ENCODE measurements around the gene SEMA4G.
A peak's percentile ranks its signal among the peaks of the same experiment; 100 is the strongest.
"Not testable (repeated sequence)": the region's sequence is repeated elsewhere in the genome, so short reads cannot be mapped to it uniquely, and the experiment has no call there.

The SEMA4G gene

DNA sequence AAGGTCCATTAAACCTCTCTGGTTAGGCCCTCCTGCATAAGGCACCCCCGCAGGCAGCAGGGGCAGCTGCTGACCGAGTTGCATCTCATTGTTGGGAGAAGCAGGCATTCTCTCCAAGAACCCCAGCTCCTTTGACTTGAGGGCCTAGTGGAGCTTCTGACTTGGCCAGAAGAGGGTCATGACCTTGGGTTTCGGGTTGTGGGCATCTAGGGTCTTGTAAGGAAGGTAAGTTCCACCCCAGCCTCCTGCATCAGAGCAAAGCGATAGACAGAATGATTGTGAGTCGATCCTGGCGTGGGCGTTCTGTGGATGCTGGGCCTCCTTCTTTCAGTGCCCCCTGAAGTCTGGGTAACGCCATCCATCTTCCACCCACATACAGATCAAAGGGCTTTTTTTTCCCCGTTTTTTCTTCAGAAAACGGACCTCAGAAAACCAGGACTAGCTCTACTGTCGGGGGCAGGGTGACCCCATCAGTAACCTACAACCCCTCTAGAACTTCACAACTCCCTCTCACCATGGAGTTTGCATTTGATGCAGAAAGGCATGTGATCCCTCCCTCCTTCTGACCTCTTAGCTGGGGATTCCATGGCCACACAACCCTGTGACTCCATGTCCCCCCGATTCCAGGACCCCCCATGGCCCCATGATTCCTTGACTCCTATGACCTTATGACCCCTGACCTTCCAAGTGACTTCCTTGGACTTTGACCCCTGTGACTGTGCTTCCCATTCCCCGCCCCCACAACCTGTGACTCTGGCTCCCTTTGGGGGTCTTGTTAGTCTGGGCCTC, 3.0 kb downstream of the SEMA4G start:
- no peak for DNase-seq

GRCh38 chr10:100972904-100973535, 3.7 kb downstream of the SEMA4G start:
- DNase-seq: no peak

GRCh38 chr10:100975397-100975796, 6.1 kb downstream of the SEMA4G start:
- not testable (repeated sequence) for DNase-seq

DNA sequence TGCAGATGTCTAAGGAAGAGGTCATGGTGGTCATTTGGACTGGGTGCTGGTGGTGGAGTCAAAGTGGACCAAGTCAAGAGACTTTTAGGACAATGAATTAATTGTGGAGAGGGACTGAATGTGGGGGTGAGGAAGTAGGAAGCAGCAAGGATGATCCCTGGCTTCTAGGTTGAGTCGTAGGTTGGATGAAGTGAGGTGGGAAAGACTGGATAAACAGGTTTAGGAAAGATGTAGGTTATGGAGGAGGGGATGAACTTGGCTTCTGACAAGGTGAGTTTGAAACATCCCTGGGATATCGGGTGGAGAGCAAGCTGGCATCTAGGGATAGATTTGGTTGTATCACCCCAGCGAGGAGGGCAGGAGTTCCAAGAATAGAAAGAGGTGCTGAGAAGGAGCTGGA, 7.6 kb downstream of the SEMA4G start:
- DNase-seq: no peak

GRCh38 chr10:100977436-100977835, 8.1 kb downstream of the SEMA4G start:
- no peak for DNase-seq

DNA sequence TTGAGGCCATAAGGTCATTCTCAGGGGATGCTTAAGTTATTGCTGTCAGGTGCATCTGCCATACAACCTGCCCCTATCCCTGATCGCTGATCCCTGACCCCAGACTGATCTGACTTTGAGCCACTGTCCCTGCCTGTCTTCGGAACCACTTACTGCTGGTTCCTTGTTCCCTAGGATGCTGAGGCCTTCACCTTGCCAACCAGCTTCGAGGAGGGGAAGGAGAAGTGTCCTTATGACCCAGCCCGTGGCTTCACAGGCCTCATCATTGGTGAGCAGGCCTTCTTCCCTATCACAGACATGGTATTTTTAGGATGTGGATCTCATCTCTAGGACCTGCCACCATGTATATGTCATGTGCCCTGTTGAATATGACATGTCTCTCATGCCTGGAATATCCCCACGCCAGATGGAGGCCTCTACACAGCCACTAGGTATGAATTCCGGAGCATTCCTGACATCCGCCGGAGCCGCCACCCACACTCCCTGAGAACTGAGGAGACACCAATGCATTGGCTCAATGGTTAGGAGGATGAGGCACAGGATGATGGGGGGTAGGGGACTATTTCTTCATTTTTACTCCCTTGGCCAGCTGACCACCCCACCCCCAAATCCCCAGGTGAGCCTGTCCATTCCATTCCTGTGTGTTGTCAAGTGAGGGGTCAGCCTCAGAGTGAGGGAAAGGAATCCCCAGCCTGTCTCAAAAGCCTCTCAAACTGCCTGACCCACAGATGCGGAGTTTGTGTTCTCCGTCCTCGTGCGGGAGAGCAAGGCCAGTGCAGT, 9.0 kb downstream of the SEMA4G start:
- DNase-seq: no peak

GRCh38 chr10:100978901-100979195, 9.5 kb downstream of the SEMA4G start:
- DNase-seq: no peak

- no peak for DNase-seq
Measured at GRCh38 chr10:100979791-100980272, 10.5 kb downstream of the SEMA4G start.

DNA sequence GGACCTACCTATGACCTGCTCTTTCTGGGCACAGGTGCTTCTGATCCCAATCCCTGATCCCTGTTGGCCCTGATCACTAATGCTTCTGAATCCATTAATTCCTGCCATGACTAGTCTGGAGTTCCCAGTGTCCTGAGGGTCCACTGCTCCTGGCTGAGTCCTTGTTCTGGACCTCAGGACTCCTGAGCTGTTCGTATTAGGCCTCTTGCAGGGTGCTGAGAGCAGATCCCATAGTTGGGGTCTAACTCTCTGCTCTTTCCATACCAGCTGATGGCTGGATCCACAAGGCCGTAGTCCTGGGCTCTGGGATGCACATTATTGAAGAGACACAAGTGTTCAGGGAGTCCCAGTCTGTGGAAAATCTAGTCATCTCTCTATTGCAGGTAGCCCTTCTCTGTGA, 11.0 kb downstream of the SEMA4G start:
- DNase-seq: no peak

DNA sequence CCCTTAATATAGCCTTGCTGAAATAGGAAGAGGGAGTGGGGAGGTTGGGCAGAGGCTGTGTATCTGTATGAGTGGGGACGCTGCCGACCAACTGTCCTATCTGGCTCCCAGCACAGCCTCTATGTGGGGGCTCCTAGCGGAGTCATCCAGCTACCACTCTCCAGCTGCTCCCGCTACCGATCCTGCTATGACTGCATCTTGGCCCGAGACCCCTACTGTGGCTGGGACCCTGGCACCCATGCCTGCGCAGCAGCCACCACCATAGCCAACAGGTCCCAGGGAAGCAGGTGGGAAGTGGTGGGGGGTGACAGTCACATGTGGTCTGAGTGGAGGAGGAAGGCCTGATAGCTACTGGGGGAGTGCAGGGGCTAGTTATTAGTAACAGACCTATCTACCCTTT, 11.4 kb downstream of the SEMA4G start:
- DNase-seq: no peak

DNA sequence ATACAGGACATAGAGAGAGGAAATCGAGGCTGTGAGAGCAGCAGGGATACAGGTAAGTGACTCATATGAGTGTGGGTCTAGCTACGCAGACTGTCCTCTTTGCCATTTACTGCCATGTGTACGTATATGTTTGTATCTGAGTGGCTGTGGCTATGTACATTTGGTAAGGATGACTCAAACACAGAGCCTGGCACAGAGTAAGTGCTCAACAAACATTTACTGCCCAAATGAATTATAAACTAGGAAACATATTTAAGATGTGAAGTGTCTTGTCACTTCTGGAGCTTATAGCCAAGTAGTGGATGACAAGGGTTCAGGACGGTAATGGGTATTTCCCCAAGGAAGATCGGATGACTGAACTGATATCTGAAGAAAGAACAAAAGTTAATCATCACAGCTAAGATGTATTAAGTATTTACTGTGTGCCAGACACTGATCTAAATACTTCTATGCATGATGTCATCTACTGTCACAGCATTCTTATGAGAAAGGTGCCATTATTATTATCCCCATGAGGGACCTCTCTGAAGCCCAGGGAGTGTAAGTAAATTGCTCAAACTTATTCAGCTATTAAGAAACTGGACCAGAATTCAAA, 12.0 kb downstream of the SEMA4G start:
- DNase-seq: no peak

GRCh38 chr10:100982916-100983830, 13.9 kb downstream of the SEMA4G start:
- no peak for DNase-seq

DNA sequence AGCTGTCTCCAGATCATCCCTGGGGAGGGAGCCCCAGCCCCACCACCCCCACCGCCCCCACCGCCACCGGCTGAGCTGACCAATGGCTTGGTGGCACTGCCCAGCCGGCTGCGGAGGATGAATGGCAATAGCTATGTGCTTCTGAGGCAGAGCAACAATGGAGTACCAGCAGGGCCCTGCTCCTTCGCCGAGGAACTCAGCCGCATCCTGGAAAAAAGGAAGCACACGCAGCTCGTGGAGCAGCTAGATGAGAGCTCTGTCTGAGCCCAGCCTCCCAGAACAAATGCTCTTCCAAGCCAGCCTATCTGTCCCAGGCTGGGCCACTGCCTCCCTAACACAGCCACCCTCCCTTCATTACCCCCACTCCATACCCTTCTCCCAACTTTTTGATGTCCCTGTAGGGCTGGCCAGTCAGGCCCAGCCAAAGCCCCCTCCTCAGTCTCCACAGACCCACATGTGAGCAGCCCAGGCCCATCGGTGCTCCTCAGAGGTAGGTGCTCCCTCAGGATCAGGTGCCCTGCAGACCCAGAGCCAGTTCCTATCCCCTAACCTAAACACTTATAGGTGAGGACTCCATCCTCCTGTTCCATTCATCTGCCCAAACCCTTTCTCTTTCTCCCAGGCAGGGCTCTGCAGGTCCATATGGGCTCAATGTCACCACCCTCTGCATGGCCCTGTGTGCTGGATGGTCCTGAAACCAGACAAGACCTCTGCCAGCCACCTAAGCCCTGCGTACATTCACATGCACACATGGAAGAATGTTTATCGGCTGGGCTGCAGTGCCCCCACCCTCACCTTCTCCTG, 14.8 kb downstream of the SEMA4G start:
- no peak for DNase-seq

GRCh38 chr10:100984672-100985177, 15.4 kb downstream of the SEMA4G start:
- no peak for DNase-seq

DNA sequence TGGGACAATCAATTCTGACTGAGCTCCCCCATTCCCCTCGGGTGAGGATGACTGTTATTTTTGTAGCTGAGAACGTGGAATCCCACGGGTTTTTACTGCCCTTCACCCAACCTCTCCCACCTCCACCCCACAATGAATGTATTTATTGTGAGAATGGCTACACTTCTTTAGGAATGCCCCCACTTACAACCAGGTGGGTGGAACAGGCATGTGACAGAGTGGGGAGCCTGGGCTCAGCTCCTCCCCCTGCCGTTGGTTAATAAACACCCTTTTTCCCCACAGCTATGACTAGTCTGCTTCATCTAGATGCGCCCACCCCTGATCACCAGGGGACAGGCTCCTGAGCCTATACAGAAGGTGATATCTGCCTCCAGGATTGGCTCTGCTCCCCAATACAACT, 16.0 kb downstream of the SEMA4G start:
- no peak for DNase-seq

- DNase-seq: no peak
Measured at GRCh38 chr10:100986623-100986951, 17.3 kb downstream of the SEMA4G start.

- peak; percentile 68 for DNase-seq
Measured at GRCh38 chr10:100986952-100987684, 17.8 kb downstream of the SEMA4G start, which contains the start of the genes MRPL43 and TWNK. MRPL43 (minus strand) TSS chr10:100987497; CDS start chr10:100987443, 54 bp downstream. TWNK (plus strand) TSS chr10:100987543; CDS start chr10:100988211, 668 bp downstream.

GRCh38 chr10:100987685-100988049, 18.4 kb downstream of the SEMA4G start:
- no peak for DNase-seq

DNA sequence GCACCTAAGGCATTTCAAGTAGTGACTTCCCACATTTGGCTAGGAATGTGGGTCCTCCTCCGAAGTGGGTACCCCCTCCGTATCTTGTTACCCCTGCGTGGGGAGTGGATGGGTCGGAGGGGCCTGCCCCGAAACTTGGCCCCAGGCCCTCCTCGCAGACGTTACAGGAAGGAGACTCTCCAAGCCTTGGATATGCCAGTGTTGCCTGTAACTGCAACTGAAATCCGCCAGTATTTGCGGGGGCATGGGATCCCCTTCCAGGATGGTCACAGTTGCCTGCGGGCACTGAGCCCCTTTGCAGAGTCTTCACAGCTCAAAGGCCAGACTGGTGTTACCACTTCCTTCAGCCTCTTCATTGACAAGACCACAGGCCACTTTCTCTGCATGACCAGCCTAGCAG, 18.9 kb downstream of the SEMA4G start:
- DNase-seq: no peak

- no peak for DNase-seq
Measured at GRCh38 chr10:100989088-100989487, 19.8 kb downstream of the SEMA4G start.

Measured in NCI-H510A treated with DMSO at 0.1 percent for 48 hours (cell line).